Colonic mucosa (tissue), 4 donors: ENCODE results near the gene CYTH3. TPM values are rescaled to one million over a fixed set of nuclear protein-coding genes. Genes with fewer than 3 reads are reported as not detected.

Experiments used
- DNase-seq: peaks from one replicate; pipeline ENCODE4 v3.0.0-alpha.2; 2020
- H3K27ac ChIP-seq: fragments of 200-600 bp; one replicate; pipeline ENCODE4 v1.8.0; 2021
- H3K27me3 ChIP-seq: fragments of 200-600 bp; one replicate; pipeline ENCODE4 v1.8.0; 2021
- H3K36me3 ChIP-seq: fragments of 200-600 bp; one replicate; pipeline ENCODE4 v1.8.0; 2021
- H3K4me1 ChIP-seq: fragments of 200-600 bp; one replicate; pipeline ENCODE4 v1.8.0; 2021; ENCODE audit warnings: mild to moderate bottlenecking
- H3K4me3 ChIP-seq: fragments of 200-600 bp; one replicate; pipeline ENCODE4 v1.8.0; 2021
- H3K9ac ChIP-seq, 2 donors: one replicate each; pipeline ENCODE4 v1.7.0; 2013; ENCODE audit warnings: control low read depth in 2 of 2, low read depth in 2 of 2, low read length in 2 of 2
- H3K9me3 ChIP-seq: fragments of 200-600 bp; one replicate; pipeline ENCODE4 v1.8.0; 2021
- CTCF ChIP-seq: fragments of 200-600 bp; IDR thresholded peaks from one replicate; pipeline ENCODE4 v1.8.0; 2022; ENCODE audit warnings: antibody characterized with exemption, mild to moderate bottlenecking
- intact Hi-C: fragments of 100-400 bp; cut with DNase I; formaldehyde crosslinking; loops from one replicate; pipeline ENCODE4 v1.14.1; 2022
- total RNA-seq, 2 donors: library from RNA; stranded (reverse); fragmentation: NEBNext Ultra II Directional in 1 of 2; extraction: Animal tissue kit (Norgen Biotek cat#: 25700) in 1 of 2; gene quantifications; one replicate each; pipeline ENCODE4 v1.2.1, GENCODE V29; 2021
- donor health status: healthy.
- donor health status: DM: no; HTN: no; CAD: no.
- donor health status: DM: no; HTN: no; CAD: no.

Gene CYTH3
- total RNA-seq, 2 donors from 2014 or later = 9.1 to 11.3 TPM

- Histone ChIP-seq H3K27me3 (no peaks in the 10 kb centered on the region), H3K27ac (no peak overlapping the region), H3K9ac (no peak overlapping the region), H3K36me3 (no peaks in the 10 kb centered on the region), H3K4me1 (no peaks in the 10 kb centered on the region), H3K9me3 (no peaks in the 10 kb centered on the region), H3K4me3 (no peak overlapping the region)
- TF ChIP-seq CTCF = no peak
- intact Hi-C loops = no loop called here
- no peak for DNase-seq
Measured at GRCh38 chr7:6121141-6121540, 151.3 kb downstream of the CYTH3 start.

GRCh38 chr7:6117533-6117932 lies 154.9 kb downstream of the CYTH3 start:
- DNase-seq = no peak
- Histone ChIP-seq H3K27me3 (no peaks in the 10 kb centered on the region), H3K36me3 (no peaks in the 10 kb centered on the region), H3K27ac (no peak overlapping the region), H3K9ac (no peak overlapping the region), H3K9me3 (no peaks in the 10 kb centered on the region), H3K4me3 (no peak overlapping the region), H3K4me1 (no peaks in the 10 kb centered on the region)
- TF ChIP-seq CTCF = no peak
- intact Hi-C loops = no loop called here

- TF ChIP-seq CTCF = no peak
- DNase-seq = no peak
- Histone ChIP-seq H3K27ac (no peak overlapping the region), H3K4me3 (no peak overlapping the region), H3K36me3 (no peaks in the 10 kb centered on the region), H3K4me1 (no peaks in the 10 kb centered on the region), H3K27me3 (no peaks in the 10 kb centered on the region), H3K9ac (no peak overlapping the region), H3K9me3 (no peaks in the 10 kb centered on the region)
- intact Hi-C loops = no loop called here
Measured at GRCh38 chr7:6116211-6116610, 156.2 kb downstream of the CYTH3 start.

Other genes starting within 250 kb of the CYTH3 start
- gene ANKRD61, start 241.2 kb downstream of the CYTH3 start, total RNA-seq = not detected
- gene EIF2AK1, start 213.4 kb downstream of the CYTH3 start, total RNA-seq = 100 to 1,000 TPM; 102 to 127 TPM
- gene USP42, start 167.7 kb downstream of the CYTH3 start, total RNA-seq = 1 to 10 TPM; 9.2 to 9.6 TPM
- gene FAM220A, start 76.3 kb upstream of the CYTH3 start, total RNA-seq = 10 to 100 TPM in 1 of 2 donors, 1 to 10 TPM in 1; 9.3 to 15.7 TPM
- gene RAC1, start 101.9 kb upstream of the CYTH3 start, total RNA-seq = 100 to 1,000 TPM; 384 to 417 TPM
- 10 to 100 TPM; 15.6 to 26.5 TPM for gene DAGLB, start 175.3 kb upstream of the CYTH3 start, total RNA-seq
- 100 to 1,000 TPM; 228 to 278 TPM for gene KDELR2, start 211.5 kb upstream of the CYTH3 start, total RNA-seq